Suppressor macrophage treated with lipopolysaccharide for 4 hours (primary cell): ENCODE measurements around the gene PIEZO1.

Experiments used
- DNase-seq: peaks from one replicate; pipeline ENCODE4 v3.0.0-alpha.2; 2020

Gene PIEZO1

DNA sequence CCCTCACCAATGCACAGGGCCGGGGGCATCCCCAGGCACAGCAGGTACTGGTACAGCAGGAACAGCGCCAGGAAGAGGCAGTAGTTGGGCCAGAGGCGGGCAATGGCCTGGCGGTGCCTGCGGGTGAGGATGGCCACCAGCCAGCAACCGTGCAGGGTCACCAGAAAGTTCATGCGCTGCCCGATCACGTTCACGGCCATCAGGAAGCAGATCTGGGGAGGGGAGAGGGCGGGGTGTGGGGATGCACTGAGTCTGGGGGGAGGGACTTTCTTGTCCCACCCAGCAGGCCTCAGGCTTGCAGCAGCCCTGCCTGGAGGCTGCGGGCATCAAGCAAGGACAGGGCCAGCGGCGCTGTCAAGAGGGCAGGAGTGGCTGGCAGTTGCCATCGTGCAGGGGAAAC lies 53.3 kb downstream of the PIEZO1 start:
- no peak for DNase-seq

DNA sequence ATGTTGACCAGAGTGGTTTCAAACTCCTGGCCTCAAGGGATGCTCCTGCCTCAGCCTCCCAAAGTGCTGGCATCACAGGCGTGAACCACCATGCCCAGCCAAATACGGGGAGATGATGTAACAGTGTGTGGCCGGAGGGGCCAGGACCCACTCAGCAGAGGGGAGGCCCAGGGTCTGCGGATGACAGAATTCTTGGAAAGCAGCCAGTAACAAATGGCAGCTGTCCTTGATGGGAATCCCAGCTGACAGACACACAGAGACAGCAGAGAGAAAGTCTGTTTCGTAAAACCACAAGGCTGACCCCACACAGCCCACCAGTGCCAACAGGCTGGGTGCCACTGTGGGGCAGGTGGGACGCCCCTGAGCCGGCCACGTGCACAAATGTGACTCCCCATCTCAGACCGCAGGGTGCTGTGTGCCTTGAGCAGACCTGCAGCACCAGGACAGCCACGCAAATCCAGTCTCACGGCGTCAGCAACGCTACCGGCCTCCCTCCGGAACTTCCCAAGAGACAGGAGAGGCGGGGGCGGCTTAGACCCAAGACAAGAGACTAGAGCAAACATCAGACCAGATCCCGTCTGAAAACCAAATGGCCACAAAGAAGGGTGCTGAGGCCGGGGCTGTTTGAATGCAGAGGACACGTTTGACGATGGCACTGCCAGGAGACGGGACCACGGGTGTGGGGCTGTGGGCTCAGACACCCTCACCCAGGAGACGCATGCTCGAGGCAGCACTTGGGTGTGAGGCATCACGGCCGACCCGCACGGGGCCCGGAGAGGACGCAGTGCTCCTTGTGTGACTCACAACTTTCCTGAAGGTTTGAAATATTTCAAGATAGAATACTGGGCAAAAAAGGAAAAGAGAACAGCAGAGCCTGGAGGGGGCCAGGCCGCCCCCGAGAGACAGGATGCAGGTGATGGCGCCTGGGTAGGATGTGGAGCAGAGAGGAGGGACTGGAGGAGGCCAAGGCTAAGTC lies 54.1 kb downstream of the PIEZO1 start:
- no peak for DNase-seq

DNA sequence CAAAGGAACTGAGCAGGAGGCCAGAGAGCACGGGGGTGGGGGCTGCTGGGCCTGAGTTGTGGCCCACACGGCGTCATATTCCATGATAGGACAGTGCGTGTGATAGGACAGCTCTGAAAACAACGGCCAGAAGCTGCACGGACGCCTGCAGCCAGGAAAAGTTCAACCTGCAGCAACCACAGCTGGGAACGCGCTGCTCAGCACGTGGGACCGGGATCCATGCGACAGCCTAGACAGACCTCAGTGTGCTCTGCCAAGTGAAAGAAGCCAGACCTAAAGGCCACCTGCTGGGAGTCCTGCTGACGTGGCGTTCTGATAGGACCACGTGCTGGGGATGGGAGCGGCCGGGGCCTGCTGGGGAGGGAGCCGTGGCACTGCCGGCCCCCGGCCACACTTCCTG lies 57.1 kb downstream of the PIEZO1 start:
- no peak for DNase-seq

DNA sequence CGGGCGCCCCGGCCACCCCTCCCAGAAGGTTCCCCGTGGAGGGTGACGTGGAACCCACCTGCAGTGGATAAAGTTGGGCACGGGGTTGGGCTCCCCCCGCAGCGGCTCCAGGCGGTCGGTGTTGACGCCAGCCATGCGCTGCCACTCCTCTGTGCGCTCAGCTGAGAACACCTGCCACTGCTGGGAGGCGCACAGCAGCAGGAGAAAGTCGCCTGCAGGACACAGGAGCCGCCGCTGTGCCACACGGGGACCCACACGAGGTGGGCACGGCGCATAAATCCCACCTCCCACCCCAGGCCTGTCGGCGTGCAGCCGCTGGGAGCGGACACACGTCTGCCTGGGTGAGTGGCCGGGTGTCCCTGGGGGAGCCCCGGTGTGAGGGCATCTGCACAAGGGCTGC lies 58.0 kb downstream of the PIEZO1 start:
- no peak for DNase-seq

DNA sequence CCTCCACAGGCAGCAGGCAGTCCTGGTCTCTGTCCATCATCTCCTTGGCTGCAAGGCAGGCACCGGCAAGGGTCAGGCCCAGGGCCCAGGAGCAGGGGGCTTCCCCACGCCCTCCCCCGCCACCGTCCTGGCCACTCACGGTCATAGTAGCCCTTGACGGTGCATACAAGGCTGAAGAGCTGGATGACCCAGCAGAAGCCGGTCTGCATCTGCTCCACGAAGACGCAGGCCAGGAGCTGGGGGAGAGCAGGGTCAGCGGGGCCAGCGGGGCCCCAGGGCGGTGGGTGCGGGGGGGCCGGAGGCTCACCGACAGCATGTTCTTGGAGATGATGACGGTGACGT lies 58.6 kb downstream of the PIEZO1 start:
- no peak for DNase-seq

DNA sequence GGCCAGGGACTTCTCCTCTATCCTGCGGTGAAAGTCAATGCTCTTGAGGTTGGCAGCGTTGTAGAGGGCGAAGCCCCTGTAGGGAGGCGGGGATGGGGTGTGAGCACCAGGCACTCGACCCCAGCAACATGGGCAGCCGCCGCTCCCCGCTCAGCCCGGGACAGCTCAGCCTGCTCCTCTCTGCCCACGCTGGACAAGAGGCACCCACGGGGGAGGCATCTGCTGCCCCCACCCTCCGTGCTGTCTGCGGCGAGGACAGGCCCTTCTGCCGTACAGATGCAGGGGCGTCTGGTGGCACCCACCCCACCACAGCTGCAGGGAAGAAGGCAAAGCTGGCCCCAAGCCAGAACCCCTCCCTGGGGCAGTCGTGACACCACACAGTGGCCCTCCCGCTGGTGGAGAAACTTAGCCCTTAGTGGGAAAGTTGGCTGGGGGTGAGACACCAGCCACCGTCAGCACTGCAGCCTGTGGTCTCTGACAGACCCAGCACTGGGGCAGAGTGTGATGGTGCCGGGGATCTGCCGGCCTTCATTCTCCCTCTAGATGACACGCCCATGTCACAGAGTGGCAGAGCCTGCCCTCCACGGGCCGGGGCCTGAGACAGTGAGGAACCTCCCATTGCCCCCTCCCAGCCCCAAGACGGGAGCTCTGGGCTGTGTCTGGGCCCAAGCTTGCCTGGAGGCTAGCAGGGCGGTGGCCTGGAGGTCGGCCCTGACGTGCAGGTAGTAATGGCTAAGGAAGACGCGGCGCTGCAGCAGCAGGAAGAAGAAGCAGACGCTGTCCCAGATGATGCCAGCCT lies 59.2 kb downstream of the PIEZO1 start:
- no peak for DNase-seq

DNA sequence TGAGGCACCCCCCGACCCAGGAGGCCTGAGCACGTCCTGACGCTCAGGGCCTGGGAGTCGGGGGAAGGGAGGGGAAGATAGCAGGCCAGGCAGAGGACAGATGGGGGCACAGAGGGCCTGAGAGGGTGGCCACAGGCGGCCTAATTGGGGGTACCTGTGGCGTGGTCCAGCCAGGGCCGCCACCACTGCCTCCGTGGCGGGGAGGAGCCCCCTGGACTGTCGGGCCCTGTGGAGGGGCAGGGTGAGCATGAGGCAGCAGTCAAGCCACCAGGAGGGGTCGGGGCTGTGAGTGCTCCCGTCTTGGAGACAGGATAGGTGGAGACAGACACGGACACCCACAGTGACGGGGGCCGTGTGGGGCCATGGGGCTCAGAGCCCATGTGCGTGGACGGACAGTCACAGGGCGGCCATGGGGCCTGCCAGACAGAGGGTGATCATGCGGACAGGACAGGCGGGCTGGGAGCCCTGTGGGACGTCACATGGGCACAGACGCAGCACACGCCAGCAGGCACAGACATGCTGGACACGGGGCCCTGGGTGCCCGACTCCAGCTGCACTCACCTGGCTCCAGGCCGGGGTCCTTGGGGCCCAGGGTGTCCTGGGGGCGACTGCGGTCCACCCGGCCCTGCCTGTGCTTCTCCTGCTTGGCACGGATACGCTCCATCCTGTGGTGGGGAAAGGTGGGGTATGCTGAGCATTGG lies 60.0 kb downstream of the PIEZO1 start:
- DNase-seq = no peak

DNA sequence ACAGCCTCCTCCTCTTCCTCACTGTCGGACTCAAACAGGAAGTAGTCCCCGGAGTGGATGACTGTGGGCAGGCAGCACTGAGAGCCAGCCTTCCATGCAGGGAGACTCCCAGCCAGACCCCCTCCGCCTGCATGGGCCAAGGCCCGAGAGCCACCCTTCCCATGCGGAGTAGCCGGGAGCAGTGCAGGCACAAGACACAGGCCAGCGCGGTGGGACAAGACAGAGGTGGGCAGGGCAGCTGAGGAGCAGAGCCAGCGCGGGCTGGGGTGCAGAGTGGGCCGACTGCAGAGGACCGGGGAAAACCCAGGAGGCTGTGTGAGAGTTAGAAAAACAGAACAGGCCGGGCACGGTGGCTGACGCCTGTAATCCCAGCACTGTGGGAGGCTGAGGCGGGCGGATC lies 61.1 kb downstream of the PIEZO1 start:
- no peak for DNase-seq

DNA sequence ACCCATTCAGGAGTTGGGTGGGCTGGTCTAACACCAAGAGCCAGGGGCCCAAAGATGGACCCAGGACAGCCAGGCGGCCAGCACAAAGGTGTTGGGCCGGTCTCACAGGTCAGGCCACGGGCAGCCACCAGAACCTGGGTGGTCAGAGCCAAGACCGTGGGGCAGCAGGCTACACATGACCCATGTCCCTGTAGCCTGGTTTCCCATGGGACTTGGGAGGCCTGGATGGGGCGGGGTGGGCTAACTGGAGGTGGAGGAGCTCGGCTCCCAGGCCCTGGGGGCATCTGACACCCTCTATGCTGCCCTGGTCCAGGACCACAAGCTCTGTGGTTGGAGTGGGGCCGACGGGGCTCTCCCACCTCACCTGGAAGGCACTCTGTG lies 61.5 kb downstream of the PIEZO1 start:
- no peak for DNase-seq

DNA sequence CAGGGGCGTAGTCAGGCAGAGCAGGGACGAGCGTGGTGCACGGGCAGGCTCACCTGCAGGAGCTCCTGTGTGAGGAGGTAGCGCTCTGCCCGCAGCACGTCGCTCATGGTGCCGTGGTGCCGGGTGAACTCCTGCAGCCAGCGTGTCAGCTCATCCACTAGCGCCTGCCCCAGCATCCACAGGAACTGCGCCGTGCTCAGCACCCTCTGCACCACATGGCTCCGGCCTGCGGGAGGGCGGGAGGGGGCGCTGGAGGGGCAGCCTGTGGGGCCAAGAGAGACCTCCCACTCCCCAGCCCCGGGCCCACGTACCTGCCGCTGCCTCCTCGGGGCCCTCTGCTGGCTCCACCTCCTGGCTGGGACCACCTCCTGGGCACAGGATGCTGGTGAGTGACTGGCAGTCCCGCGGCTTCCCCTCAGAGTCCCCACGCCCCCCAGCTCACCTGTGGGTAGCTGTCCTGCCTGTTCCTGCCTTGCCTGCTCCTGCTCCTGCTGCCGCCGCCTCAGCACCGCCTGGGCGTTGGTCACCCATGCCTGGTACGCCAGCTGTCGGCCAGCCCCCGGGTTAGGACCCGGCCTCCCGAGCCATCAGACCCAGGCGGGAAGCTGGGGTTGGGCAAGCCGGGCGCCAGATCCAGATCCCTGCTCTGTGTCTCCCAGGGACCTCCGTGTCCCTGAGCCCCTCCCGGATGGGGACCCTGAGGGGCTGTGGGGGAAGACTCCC lies 62.1 kb downstream of the PIEZO1 start:
- no peak for DNase-seq

DNA sequence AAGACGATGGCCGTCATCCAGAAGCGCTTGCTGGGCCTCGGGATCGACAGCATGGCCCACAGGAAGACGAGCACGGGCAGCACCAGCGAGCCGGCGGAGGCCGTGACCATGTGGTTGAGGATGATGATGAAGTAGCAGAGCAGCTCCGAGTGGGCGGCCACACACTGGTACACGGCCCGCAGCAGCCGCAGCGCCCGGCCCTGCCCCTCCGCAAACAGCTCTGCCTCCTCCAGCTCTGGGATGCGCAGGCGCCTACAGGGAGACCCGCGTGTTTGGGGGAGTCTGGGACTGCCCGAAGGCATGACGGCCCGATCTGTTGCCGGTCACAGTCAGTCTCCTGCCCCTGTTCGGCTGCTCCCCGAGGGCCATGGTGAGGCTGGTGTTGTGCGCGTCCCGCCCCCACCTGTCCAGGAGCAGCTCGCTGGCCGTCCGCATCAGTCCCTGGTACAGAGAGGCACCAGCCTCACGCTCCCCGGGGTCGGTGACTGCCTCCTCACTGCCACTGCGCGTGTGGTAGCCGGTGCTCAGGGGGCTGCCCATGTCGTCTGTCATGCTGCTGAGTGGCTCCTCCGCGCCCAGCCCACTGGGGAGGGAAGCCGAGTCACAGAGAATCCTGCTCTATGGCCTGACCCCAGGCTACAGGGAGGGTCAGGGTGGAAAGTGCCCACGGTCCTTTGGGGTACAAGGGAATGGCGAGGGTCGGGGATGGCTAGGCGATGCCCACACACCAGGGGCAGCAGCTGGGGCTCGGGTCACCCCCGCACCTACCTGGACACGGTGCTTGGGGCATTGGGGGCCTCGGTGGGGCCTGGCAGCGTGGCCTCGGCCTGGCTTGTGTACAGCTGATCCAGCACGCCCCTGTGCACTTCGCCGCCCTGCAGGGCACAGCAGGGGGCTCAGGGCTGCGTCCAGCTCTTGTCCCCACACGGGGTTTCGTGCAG lies 62.9 kb downstream of the PIEZO1 start:
- DNase-seq = no peak

DNA sequence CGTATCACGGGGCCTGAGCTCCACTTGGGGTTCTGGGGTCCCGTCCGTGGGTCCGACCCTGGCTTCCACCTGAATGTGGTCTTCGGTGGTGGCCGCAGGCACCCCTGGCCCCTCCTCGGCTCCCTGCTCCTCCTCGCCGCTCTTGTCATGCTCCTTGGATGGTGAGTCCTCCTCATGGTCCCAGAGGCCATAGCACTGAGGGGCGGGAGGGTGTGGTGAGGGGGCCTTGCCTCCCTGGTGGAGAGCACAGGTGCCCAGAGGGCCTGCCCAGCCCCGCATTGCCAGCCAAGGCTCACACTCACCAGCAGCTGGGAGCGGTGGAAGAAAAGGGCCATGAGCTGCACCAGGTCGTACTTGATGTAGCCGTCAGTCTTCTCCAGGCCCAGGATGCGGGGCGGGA lies 63.8 kb downstream of the PIEZO1 start:
- no peak for DNase-seq

DNA sequence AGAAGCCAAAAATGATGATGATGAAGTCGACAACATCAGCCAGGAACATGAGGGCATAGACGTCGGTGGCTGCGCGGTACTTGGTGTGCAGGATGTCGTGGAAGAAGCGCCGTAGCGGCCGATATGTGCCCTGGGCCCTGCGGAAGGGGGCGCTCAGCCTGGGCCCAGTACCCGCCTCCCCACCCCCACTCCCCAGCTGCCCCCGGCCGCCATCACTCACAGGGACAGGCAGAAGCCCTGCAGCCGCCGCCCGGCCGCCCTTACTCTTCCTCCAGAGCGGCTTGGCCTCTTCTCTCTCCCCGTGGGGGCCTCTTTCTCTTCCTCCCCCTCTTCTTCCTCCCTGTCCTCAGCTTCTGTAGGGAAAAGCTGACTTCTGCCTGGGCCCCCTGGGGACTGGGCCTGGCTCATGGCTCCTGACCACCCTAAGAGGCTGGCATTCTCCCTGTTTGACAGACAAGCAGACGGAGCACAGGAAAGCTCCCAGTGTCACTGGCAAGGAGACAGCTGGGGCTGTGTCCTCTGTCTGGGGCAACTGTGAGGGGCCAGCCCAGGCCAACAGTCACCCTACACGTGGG lies 64.5 kb downstream of the PIEZO1 start:
- DNase-seq = no peak

DNA sequence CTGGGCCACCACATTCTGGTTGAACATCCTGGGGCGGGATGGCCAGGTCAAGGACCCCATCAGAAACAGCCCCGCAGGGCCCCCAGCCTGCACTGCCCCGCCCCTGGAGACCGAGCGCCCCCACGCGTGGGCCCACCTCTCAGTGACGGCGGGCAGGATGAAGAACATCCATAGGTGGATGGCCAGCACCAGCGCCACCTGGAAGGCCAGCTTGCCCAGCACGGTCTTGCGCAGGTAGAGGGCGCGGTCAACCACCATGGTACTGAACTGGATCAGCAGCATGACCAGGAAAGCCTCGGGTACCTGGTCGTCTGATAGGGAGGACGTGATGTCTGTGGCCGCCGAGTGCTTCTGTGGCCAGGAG lies 65.1 kb downstream of the PIEZO1 start:
- DNase-seq = no peak

DNA sequence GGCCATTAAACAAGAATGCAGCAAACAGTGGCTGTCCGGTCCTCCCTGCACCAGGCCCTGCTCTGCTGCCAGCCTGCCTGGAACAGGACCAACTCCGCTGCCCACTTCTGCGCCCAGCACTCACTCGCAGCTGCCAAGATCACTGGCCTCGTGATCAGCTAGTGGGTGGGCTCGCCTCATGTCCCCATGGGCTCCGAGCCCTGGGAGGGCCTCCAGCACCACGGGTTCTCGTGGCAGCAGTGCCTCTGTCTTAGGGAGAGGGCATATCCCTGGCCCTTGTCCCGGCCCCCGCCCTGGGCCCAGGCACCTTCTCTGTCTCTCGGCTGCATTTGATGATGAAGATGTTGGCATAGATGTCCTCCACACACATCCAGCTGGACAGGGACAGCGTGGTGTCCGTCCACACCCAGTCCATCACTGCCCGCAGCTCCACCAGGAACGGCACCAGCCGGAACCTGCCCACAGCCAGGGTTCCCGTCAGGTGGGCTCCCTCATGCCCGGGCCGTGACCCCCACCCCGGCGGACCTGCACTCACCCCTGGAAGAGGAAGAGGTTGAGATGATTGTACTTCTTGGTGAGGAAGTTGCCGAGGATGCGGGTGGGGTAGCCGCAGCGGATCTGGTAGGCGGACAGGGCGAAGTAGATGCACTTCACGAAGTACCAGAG lies 65.6 kb downstream of the PIEZO1 start:
- no peak for DNase-seq

DNA sequence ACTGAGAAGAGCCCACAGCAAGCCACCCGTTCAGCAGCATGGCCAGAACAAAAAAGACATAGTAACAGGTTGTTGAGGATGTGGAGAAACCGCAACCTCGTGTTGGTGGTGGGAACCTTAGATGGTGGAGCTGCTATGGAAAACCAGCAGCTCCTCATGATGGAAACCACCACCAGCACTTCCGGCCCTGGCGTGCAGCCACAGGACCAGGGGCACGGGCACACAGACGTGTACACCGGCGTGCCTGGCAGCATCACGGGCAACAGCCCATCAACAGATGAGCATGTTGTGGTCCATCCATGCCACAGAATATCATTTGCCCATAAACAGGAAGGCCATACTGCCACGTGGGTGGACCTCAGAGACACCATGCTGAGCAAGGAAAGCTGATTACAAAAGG lies 66.8 kb downstream of the PIEZO1 start:
- no peak for DNase-seq

DNA sequence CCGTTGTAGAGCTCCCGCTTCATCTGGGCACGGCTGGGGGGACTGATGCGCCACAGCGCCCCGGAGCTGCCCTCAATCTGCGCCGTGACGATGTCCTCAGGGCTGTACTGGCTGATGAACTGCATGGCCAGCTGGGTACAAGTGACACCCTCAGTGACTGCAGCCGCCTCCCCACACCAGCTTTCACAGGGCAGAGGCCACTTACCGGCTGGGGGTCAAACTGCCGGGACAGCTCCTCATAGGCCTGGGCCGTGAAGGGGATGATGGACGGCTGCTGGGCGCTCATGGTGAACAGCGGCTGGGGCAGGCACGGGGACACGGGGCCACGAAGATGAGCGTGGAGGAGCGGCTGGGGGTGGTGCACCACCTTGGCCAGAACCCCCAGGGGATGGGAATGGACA lies 68.4 kb downstream of the PIEZO1 start:
- no peak for DNase-seq

DNA sequence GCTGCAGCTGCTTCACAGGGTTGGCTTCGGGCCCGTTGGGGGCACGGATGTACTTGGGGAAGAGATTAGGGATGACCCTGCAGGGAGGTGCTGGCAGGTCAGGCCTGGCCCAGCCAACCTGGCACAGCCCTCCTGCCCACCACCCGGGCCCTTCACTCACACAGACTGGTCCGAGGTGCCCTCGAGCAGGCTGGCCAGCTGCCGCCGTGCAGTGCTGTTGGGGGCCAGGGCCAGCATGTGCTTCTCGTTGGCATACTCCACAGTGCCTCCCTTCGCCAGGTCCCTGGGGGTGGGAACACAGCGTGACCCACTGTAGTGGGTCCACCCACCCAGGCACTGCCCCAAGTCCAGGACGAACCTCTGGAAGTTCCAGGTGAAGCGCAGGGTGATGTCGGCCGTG lies 68.8 kb downstream of the PIEZO1 start:
- DNase-seq = no peak

DNA sequence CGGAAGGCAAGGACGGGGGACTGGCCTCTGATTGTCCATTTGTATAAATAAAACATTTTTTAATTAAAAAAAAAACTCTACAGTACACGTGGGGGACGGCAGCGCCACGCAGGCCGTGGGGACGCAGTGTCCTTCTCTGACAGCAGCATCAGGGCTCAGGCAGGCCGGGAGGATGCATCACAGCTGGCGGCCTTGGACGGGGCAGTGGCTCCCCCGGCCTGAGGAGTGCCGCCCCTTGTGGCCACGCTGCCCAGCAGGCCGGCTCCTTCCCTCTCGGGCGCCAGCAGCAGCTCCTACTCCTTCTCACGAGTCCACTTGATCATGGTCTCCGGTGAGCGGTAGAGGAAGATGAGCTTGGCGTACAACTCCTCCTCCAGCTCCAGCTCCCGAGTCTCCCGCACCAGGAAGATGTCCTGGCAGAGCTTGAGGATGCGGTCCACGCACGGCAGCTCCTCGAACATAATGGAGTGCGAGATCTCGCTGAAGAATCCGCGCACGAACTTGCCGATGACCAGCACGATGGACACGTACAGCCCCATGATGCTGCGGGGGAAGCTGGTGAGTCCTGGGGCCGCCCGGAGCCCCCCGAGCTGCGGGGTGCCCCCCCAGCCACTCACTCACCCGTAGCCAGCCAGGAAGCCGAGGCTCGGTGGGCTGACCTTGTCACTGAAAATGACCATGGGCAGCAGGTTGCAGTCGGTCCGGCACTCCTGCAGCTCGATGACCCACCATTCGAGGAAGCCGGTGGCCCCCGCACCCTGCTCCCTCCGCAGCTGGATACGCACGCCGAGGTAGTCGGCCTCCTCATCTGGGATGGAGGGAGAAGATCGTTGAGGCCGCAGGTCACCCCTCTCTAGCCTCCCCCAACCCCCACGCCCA lies 69.5 kb downstream of the PIEZO1 start:
- no peak for DNase-seq
